Kidney (tissue), 14 donors: Measurements from ENCODE around the gene PTRH2. TPM values are rescaled to one million over a fixed set of nuclear protein-coding genes. Genes with fewer than 3 reads are reported as not detected.

Experiments
- DNase-seq, 5 donors: peaks; one replicate each; pipeline ENCODE4 v3.0.0-alpha.2; 2013 to 2020
- FAIRE-seq: peaks from 2 replicates; lab custom pipeline; 2012; peaks lifted over from hg19 to GRCh38; lab: Jason Lieb, UNC
- H3K27ac ChIP-seq, 2 donors: one replicate each; pipeline ENCODE4 v1.7.0; 2013; ENCODE audit warnings: low read depth in 2 of 2, low read length in 2 of 2, inconsistent platforms in 1 of 2
- H3K27me3 ChIP-seq: one replicate; pipeline ENCODE4 v1.7.1; 2013; ENCODE audit warnings: low read length, inconsistent platforms; ENCODE audit not compliant: control insufficient read depth, insufficient read depth
- H3K36me3 ChIP-seq, 3 donors: one replicate each; pipeline versions ENCODE4 v1.7.0 to v1.7.1; 2013; ENCODE audit warnings: low read length in 3 of 3, control low read depth in 1 of 3, inconsistent platforms in 1 of 3; ENCODE audit not compliant: insufficient read depth in 3 of 3, control insufficient read depth in 2 of 3
- H3K4me1 ChIP-seq, 3 donors: one replicate each; pipeline versions ENCODE4 v1.7.0 to v1.7.1; 2013; ENCODE audit warnings: low read length in 3 of 3, inconsistent platforms in 1 of 3, low read depth in 1 of 3; ENCODE audit not compliant: control insufficient read depth in 2 of 3, insufficient read depth in 2 of 3
- H3K4me3 ChIP-seq, 3 donors: one replicate each; pipeline versions ENCODE4 v1.7.0 to v1.8.1; 2013; ENCODE audit warnings: low read length in 3 of 3, control low read depth in 1 of 3, inconsistent platforms in 1 of 3
- H3K9ac ChIP-seq, 3 donors: one replicate each; pipeline versions ENCODE4 v1.7.0 to v1.7.1; 2013; ENCODE audit warnings: low read length in 3 of 3, control low read depth in 1 of 3, inconsistent platforms in 1 of 3
- H3K9me3 ChIP-seq, 3 donors: one replicate each; pipeline versions ENCODE4 v1.7.0 to v1.7.1; 2013; ENCODE audit warnings: low read length in 3 of 3, control low read depth in 1 of 3, inconsistent platforms in 1 of 3; ENCODE audit not compliant: control insufficient read depth in 2 of 3, insufficient read depth in 1 of 3
- CTCF ChIP-seq: IDR thresholded peaks from 3 replicates; pipeline ENCODE4 v1.5.1; 2012; ENCODE audit warnings: mild to moderate bottlenecking, moderate library complexity, borderline replicate concordance; ENCODE audit not compliant: insufficient read depth; ENCODE audit errors: extremely low read depth
- intact Hi-C: fragments of 100-400 bp; cut with DNase I; formaldehyde crosslinking; loops from one replicate; pipeline ENCODE4 v1.11.1; 2022
- polyA plus RNA-seq: library from polyadenylated mRNA; stranded (reverse); fragments of 350-450 nt; fragmentation: Illumina TruSeq; extraction: RNeasy Lipid Tissue Mini Kit (QIAGEN cat#74804); gene quantifications from one replicate; pipeline ENCODE4 v1.2.3, GENCODE V29; 2014; ENCODE audit warnings: low read depth, low replicate concordance; ENCODE audit not compliant: insufficient read depth
- total RNA-seq: library from RNA; stranded (reverse); fragmentation: NEBNext Ultra II Directional; extraction: Animal tissue kit (Norgen Biotek cat#: 25700); gene quantifications from one replicate; pipeline ENCODE4 v1.2.1, GENCODE V29; 2021
- donor health status: control.
- donor health status: control.
- donor health status: control.
- donor health status: control.
- donor health status: control.
- donor health status: DM: yes; HTN: yes; CAD: no.
- donor health status: Normal renal cell carcinoma (clear cell type).

PTRH2 gene
- total and polyA plus RNA-seq, 2 donors from 2014 or later: 17.3 to 27.6 TPM

- no peak overlapping the region for H3K27ac ChIP-seq
- no peak for DNase-seq
These were observed 15.8 kb upstream of the PTRH2 start for GRCh38 chr17:59723041-59723440.

GRCh38 chr17:59722623-59723022 lies 15.4 kb upstream of the PTRH2 start:
- intact Hi-C loops: no loop called here
- Histone ChIP-seq H3K9ac (no peak overlapping the region), H3K4me1 (no peaks in the 10 kb centered on the region), H3K4me3 (no peak overlapping the region), H3K36me3 (no peaks in the 10 kb centered on the region), H3K9me3 (no peaks in the 10 kb centered on the region), H3K27ac (no peak overlapping the region), H3K27me3 (no peaks in the 10 kb centered on the region)
- no peak for TF ChIP-seq CTCF
- no peak for DNase-seq
- no peak for FAIRE-seq

More at GRCh38 chr17:59723041-59723440, 15.8 kb upstream of the PTRH2 start:
- intact Hi-C loops: no loop called here
- Histone ChIP-seq H3K4me1 (no peaks in the 10 kb centered on the region), H3K36me3 (no peaks in the 10 kb centered on the region), H3K9ac (no peak overlapping the region), H3K9me3 (no peaks in the 10 kb centered on the region), H3K4me3 (no peak overlapping the region), H3K27me3 (no peaks in the 10 kb centered on the region)
- no peak for TF ChIP-seq CTCF
- FAIRE-seq: no peak

- TF ChIP-seq CTCF: no peak
- no peak overlapping the region for H3K9ac ChIP-seq
- H3K27me3 ChIP-seq: no peaks in the 10 kb centered on the region
- H3K9me3 ChIP-seq: no peaks in the 10 kb centered on the region
- H3K27ac ChIP-seq: no peak overlapping the region
- DNase-seq (no peak), FAIRE-seq (no peak)
- no peaks in the 10 kb centered on the region for H3K4me1 ChIP-seq
- no peak overlapping the region for H3K4me3 ChIP-seq
- intact Hi-C loops: no loop called here
- H3K36me3 ChIP-seq: no peaks in the 10 kb centered on the region
These were observed 12.3 kb upstream of the PTRH2 start for GRCh38 chr17:59719526-59719925.

- no peaks in the 10 kb centered on the region for H3K9me3 ChIP-seq
- FAIRE-seq (no peak), DNase-seq (no peak)
- intact Hi-C loops: no loop called here
- H3K9ac ChIP-seq: no peak overlapping the region
- no peaks in the 10 kb centered on the region for H3K4me1 ChIP-seq
- no peaks in the 10 kb centered on the region for H3K36me3 ChIP-seq
- no peak overlapping the region for H3K27ac ChIP-seq
- no peaks in the 10 kb centered on the region for H3K27me3 ChIP-seq
- H3K4me3 ChIP-seq: no peak overlapping the region
- no peak for TF ChIP-seq CTCF
These were observed 9.2 kb upstream of the PTRH2 start for GRCh38 chr17:59716427-59716826.
